ENCODE data around the gene FGF1.

FGF1 gene

DNA sequence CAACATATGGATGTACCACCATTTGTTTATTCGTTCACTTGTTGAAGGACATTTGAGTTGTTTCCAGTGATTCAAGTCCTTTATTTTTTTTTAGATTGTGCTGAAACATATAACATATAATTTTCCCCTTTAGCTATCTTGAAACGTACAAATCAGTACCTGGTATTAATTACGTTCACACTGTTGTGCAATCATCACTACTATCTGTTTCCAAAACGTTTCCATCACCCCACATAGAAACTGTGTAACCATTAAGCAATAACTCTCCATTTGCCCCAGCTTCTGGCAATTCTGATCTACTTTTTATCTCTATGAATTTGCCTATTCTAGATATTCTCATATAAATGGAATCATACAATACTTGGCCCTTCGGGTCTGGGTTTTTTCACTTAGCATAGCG is 116.0 kb downstream of the FGF1 start:
- no peak for DNase-seq
- TF ChIP-seq GATA1 (IDR thresholded peaks at IDR 0.05; ENCODE audit: low read depth, low read length) (no peak), POLR2A (IDR thresholded peaks at IDR 0.05; ENCODE audit: low read length) (no peak)

DNA sequence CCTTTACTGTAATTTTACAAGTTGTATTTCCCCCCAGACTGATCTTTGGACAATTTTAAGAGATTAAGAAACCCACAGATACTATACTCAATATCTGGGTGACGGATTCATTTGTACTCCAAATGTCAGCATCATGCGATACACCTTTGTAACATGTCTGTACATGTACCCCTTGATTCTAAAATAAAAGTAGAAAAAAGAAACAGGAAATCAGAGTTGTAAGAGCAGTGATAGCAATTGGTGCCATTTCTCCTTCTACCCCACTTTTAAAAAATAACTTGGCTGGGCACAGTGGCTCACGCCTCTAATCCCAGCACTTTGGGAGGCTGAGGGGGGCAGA is 116.9 kb downstream of the FGF1 start:
- DNase-seq, result no peak
- TF ChIP-seq GATA1 (IDR thresholded peaks at IDR 0.05; ENCODE audit: low read depth, low read length) (no peak), POLR2A (IDR thresholded peaks at IDR 0.05; ENCODE audit: low read length) (no peak)

DNA sequence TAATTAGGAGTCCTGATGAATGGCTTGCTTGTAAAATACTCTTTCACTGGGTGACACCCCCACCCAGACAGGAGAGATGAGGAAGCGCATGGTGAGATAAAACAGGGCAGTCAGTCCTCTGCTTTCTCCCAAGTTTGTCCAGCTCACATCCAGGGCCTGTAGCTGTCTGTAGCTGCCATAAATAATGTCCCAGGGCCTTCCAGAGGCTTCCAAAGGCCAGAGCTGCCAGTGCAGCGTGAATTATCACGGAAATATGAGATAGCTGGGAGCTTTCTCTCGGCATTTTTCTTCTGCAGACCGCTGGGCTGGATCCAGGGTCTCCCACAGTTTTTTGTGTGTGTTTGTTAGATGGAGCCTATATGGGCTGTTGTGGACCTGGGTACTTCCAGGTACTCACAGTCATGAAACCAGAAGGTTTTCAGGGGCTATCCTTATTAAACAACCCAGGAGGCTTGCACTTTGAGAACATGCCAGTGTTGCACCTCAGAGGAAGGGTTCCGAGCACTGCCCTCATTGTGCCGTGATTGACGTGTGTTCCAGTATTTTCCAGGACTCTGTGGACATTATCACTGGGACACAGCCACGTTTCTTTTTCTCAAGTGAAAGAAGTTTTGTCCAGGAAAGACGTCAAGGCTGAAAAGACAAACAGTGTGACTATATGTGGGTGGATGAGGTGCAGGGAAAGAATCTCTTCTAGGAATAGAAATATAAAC is 117.5 kb downstream of the FGF1 start:
- no peak for DNase-seq
- TF ChIP-seq POLR2A (IDR thresholded peaks at IDR 0.05; ENCODE audit: low read length) (no peak), GATA1 (IDR thresholded peaks at IDR 0.05; ENCODE audit: low read depth, low read length) (no peak)

DNA sequence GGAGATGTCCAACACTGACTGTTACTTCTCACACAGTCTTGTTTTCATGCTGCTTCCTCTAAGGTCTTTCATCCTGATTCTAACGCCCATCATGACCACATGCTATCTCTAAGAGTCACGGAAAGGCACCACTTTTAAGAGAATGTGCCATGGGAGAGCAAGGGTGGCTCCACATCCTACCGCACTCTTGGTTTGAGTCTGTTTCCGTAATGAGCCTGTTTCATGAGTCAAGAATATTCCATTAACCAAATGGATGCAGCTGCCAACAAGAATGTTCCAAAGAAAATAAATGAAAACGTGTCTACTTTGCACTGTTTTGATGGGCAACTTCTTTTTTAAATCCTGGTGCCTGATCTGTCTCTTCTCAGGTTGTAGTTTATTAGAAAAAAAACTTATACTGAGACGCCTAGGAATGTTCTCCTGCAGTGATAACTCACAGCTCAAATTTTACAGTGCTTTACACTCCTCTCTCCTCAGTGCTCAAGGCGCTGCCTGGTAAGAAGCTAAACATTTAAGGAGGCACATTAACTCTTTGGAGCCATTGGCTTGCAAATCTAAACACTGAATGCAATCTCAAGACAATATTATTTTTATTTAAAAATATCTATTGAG is 124.3 kb downstream of the FGF1 start:
- no peak for DNase-seq
- TF ChIP-seq POLR2A (IDR thresholded peaks at IDR 0.05; ENCODE audit: low read length), result no peak
- no peak for TF ChIP-seq GATA1 (IDR thresholded peaks at IDR 0.05; ENCODE audit: low read depth, low read length)

DNA sequence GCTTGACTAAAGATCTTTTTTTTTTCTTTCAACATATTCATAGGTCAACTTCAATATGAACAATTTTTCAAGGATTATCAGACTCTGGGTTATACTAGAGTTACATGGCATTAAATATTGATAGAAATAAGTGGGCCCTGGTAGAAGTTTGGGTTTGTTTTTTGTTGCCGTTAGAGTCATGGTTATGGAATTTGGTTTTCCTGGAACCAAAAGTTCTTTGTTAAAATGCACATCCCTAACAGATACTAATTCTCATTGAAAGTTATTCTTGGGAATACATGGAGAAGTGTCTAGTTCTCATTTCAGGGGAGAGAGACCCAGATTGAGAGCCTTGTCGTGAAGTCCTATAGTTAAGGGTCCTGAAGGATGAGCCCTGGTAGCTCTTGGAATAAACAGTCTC is 124.9 kb downstream of the FGF1 start:
- TF ChIP-seq POLR2A (IDR thresholded peaks at IDR 0.05; ENCODE audit: low read length) (no peak), GATA1 (IDR thresholded peaks at IDR 0.05; ENCODE audit: low read depth, low read length) (no peak)
- DNase-seq, result no peak

DNA sequence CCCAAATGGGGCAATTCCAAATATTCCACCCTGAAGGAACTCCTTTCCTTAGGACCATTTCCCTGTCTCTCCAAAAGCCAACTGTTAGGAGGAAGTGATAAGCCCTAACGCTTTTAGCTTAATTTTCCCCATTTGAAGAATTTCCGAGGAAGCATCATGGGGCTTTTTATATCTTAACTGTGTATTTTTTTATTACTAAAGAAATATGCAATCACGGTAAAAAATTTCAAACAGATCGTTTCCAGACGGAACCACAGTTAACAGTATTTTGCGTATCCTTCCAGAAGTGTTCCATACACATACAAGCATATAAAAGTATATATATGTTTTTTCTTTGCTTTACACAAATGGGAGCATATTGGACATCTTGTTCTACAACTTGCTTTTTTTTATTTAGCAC is 133.8 kb downstream of the FGF1 start:
- TF ChIP-seq GATA1 (IDR thresholded peaks at IDR 0.05; ENCODE audit: low read depth, low read length) (no peak), POLR2A (IDR thresholded peaks at IDR 0.05; ENCODE audit: low read length) (no peak)
- no peak for DNase-seq

DNA sequence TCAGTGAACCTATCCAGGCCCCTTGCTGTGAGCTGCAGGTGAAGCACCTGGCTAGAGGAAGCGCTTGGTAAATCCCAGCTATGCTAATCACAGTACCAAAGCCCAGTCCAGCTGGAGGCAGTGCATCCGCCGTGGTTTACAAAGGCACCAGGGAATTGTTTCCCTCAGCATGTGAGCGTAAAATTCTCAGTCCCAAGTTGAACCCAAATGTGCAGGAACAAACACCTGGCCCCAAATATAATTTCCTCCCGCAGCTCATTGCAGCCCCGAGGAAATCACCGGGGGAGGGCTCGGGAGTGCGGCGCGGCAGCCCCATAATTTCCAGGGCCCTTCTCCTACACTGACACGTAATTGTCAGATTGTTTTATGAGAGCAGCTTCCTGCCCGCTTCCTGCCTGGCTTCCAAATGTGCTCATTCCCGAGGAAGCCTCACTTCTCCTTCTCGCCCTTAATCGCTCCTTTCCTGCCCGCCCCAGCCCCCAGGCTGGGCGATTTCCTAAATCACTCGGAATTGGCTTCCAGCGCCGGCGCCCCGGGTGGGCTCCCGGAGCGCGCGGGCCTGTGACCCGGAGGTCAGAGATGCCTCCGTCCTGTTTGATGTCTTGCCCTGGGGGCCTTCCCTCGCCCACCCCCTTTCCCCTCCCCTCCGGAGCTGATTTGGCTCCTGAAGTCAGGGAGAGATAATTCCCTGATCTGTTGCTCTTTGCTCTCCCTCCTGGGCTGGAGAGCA is 134.4 kb downstream of the FGF1 start:
- TF ChIP-seq POLR2A (IDR thresholded peaks at IDR 0.05; ENCODE audit: low read length) (no peak), GATA1 (IDR thresholded peaks at IDR 0.05; ENCODE audit: low read depth, low read length) (no peak)

DNA sequence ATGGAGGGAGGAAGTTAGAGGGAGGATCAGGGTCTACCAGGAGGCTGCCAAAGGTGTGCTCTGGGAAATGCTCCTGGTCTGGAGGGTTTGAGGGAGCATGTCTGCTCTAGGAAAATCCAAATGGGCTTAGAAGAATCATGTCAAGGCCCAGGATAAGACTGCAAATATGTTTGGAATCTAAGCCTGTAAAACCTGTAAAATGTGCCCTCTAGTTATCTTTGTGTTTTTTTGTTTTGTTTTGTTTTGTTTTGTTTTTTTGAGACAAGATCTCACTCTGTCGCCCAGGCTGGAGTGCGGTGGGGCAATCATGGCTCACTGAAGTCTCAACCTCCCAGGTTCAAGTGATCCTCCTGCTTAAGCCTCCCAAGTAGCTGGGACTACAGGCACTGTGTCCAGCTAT is 135.4 kb downstream of the FGF1 start:
- TF ChIP-seq POLR2A (IDR thresholded peaks at IDR 0.05; ENCODE audit: low read length) (no peak), GATA1 (IDR thresholded peaks at IDR 0.05; ENCODE audit: low read depth, low read length) (no peak)
- DNase-seq, result no peak

More for the DNA sequence above, 134.4 kb downstream of the FGF1 start:
- DNase-seq, result no peak

DNA sequence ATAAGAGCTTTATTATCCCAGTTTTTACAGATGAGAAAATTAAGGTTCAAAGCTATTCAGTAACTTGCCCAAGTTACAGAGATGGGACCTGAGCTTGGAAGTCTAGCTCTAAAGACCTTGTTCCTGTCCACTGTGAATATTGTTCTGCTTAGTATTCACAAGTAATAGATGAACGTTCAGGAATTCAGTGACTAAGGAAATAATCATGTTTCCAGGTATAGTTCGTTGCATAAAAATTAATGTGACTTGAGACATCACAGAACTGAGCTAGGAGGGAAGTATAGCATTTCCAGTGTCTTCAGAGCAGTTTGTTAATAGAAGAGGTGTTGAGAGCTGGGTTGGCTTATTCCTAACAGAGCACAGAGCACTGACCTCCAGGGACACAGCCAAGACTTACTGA is 136.1 kb downstream of the FGF1 start:
- DNase-seq, result no peak

DNA sequence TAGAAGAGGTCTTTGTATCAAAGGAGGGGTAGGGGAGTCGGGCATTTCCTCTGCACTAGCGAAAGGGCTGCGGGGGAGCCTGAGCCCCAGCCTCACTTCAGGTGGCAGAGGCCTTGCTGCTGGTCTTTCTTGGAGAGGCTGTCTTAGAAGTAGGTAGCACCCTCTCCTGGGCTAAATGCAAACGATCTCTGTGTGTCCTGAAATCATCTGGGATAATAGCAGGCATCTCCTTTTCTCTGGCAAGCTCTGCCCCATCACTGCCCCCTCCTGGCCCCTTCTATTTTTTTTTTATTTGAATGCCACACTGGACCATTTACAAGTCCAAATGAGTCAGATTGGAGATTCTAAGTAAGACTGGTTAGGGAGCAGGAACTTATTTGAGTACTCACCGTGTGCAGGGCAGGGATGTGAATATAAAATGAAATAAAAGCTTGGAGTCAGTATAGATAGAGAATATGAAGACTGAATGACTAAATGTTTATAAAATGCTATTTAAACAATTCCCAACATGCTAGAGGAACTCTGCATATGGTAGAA is 137.1 kb downstream of the FGF1 start:
- peak; percentile 41 to 45 for DNase-seq
- TF ChIP-seq GATA1 (IDR thresholded peaks at IDR 0.05; ENCODE audit: low read depth, low read length), result no peak
- no peak for TF ChIP-seq POLR2A (IDR thresholded peaks at IDR 0.05; ENCODE audit: low read length)

More for the DNA sequence above, 136.1 kb downstream of the FGF1 start:
- TF ChIP-seq GATA1 (IDR thresholded peaks at IDR 0.05; ENCODE audit: low read depth, low read length), result no peak
- TF ChIP-seq POLR2A (IDR thresholded peaks at IDR 0.05; ENCODE audit: low read length), result no peak

DNA sequence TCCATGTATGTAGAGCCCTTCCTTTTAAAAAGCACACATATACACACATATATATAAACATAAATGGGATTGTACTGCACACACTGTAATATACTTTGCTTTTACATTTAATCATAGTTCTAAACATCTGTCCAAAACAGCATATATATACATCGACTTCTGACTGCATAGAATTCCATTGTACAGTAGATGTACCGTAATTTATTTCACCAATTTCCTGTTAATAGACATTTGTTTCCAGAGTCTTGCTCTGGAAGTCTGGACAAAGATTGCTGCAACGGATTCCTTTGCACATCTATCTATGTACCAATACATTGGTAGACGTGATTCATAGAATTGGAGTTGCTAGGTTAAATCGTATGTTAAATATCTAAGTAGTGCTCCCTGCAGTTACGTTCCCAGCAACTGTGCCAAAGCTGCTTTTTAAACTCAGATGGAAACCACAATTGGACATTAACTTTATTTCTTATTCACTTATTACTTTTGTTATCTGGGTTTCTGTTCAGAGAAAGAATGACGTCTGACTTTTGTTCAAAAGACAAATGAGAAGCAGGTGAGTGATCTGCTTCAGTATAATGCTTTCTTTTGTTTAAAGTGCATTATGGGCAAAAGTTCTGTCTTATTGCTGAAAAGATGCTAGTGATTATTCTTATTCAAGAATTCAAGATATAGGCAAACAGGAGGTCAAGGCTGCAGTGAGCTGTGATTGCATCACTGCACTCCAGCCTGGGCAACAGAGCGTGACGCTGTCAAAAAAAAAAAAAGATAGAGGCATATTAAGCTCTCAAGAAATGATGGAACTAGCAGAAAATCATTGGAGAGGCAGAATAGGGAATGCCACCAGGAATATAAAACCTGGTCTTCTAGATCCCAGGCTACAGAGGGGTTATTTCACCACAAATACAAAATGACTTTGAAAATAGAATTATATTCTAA is 138.2 kb downstream of the FGF1 start:
- DNase-seq, result no peak
- TF ChIP-seq GATA1 (IDR thresholded peaks at IDR 0.05; ENCODE audit: low read depth, low read length), result no peak
- no peak for TF ChIP-seq POLR2A (IDR thresholded peaks at IDR 0.05; ENCODE audit: low read length)

DNA sequence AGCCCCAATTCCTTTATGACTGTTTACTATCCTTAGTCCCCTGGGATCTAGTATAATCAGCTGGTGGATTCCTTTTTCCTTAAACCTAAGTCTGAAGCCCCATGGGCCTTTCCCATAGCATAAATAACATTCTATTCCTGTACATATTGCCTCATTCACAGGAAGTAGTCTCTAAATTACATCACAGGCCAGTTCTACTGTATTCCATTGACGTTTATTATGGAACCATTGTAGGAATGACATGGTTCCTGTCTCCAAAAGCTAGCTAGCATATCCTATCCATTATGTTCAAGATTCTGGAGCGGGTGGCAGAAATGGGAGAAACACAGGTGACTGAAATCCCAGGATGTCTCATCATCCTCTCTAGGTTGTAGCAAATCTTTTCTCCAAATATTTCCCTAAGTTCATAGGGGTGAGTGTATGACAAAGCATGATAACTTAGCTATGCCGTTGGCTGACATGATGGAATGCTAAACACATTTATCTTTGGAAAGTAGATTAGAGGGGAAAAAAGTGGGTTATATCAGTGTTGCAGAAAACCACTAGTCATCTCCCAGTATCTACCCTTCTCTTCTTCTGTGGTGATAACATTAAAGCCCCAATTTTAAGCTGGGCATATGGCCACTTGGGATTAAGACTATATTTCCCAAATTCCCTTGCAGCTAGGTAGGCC is 140.1 kb downstream of the FGF1 start:
- no peak for DNase-seq
- TF ChIP-seq POLR2A (IDR thresholded peaks at IDR 0.05; ENCODE audit: low read length) (no peak), GATA1 (IDR thresholded peaks at IDR 0.05; ENCODE audit: low read depth, low read length) (no peak)

All from erythroblast (primary cell).